Stomach (tissue), 4 donors: Measurements from ENCODE around the gene RCBTB1.

Source experiments
- POLR2A ChIP-seq, 4 donors: fragments of 450-650 bp; IDR thresholded peaks; one replicate each; pipeline ENCODE4 v1.6.1; 2016; ENCODE audit warnings: antibody characterized with exemption in 4 of 4, control low read depth in 2 of 4, mild to moderate bottlenecking in 1 of 4, moderate library complexity in 1 of 4
- POLR2AphosphoS5 ChIP-seq, 3 donors: sonication (generic); formaldehyde crosslinking; IDR thresholded peaks; one replicate each; pipeline ENCODE4 v1.6.1; 2016; ENCODE audit warnings: antibody characterized with exemption in 3 of 3

DNA sequence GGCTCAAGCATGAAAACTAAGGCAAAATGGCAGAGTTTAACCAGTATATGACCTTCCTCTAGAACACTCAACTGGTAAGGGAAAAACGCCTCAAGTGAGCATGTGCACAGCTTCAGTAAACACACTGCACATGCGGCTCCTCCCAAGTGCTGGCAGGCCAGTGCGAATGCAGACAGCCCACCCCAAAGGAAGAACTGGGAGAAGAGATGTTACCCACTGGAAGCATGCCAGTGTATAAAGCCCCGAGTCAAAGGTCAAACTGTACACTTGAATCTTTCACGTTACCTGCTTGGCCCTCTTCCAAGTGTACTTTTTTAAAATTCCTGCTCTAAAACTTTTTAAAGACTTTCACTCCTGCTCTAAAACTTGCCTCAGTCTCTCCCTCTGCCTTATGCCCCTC lies 19.2 kb upstream of the RCBTB1 start:
- no peak for TF ChIP-seq POLR2AphosphoS5 (IDR thresholded peaks at IDR 0.05)
- no peak for TF ChIP-seq POLR2A (IDR thresholded peaks at IDR 0.05)
